ENCODE measurements around the gene HAPLN2.
"Not testable (repeated sequence)": the region's sequence is repeated elsewhere in the genome, so short reads cannot be mapped to it uniquely, and the experiment has no call there.

Gene HAPLN2

DNA sequence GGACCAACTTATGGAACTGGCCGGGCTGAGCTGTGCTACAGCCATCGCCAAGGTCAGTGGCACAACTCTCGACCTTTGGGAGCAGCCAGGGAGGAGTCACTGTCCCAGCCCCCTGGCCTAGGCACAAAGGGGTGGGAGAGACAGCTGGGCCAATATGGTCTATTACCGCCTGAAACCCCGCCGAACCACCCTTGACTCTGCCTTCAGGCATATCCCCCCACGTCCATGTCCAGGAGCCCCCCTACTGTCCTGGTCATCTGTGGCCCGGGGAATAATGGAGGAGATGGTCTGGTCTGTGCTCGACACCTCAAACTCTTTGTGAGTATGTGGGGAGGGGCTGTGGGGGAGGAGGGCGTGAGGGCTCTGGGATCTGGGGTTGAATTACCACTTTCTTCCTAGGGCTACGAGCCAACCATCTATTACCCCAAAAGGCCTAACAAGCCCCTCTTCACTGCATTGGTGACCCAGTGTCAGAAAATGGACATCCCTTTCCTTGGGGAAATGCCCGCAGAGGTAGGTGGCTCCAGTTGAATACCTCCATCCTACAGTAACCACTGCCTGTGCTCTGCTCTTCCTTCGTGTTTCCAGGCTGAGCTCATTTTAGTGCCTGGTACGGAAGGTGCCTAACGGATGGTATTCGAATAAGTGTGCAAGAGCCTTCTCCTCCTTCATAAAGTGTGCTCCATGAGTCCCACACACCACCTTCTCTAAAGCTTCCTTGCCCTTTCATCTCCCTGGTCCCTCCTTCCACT, 26.9 kb upstream of the HAPLN2 start:
- DNase-seq = no peak

DNA sequence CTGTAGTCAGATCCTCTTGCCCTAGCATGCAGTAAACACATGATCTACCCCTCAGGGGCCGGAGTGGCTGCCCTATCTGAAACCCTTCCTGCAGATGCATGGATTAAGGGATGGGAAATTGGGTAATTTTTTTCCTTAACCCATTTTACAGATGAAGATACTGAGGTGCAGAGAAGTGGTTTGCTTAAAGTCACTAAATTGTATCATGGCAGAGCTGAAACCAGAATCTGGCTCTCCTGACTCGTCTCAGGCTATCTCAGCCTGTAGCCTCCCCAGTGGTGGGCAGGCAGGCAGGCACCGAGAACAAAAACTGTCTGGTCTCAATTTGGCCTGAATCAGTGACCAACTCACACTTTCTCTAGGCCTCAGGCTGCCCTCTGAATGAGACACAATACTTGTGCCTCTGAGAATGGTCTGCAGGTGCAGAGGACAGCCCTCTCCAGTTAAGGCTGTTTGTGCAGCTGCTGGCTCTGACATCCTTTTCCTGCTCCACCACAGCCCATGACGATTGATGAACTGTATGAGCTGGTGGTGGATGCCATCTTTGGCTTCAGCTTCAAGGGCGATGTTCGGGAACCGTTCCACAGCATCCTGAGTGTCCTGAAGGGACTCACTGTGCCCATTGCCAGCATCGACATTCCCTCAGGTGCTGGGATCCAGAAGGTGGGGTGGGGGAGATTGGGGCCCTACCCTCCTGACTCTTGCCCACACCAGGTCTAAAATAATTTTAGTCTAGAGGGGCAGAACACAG, 26.1 kb upstream of the HAPLN2 start:
- no peak for DNase-seq

DNA sequence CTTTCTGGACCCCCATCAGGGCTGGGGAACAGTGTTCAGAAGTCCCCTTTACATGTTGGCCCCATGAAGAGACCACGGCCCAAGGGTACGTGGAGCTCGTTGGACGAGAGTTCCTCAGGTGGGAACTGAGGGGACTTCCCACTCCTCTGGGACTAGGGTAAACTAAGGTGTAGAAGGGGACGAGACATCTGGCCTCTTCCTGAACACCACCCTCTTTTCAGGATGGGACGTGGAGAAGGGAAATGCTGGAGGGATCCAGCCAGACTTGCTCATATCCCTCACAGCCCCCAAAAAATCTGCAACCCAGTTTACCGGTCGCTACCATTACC, 25.6 kb upstream of the HAPLN2 start:
- DNase-seq = no peak

DNA sequence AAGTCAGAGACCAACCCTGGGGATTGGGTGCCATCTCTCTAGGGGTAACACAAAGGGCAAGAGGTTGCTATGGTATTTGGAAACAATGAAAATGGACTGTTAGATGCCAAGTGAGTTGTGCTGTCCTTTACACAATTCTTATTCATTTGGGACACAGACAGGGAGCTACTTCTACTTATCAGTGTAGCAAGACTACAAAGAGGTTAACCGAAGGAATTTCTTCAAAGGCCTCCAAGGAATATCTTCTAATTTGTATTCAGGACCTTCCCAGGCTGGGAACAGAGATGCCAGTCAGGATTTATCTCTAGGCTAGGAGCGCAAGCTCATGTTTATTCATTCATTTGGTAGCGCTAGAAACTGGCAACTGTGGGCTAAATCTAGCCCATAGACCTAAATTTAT, 25.0 kb upstream of the HAPLN2 start:
- no peak for DNase-seq

DNA sequence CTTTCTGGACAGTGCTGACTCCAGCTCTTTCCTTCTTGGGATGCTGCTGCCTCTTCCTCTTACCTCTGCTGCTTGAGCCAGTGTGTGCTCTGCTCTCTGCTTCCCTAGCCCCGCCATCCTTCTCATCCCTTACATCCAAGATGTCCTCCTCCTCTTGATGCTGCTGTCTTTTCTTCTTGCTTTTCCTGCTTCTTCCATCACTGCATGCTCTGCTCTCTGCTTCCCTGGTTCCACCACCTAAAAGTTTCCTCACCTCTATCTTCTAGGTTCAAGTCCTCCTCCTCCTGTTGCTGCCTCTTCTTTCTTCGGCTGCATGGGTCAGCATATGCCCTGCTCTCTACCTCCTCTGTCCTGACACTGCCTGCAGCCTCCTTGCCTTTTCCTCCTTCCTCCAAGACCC, 24.2 kb upstream of the HAPLN2 start:
- DNase-seq = no peak

DNA sequence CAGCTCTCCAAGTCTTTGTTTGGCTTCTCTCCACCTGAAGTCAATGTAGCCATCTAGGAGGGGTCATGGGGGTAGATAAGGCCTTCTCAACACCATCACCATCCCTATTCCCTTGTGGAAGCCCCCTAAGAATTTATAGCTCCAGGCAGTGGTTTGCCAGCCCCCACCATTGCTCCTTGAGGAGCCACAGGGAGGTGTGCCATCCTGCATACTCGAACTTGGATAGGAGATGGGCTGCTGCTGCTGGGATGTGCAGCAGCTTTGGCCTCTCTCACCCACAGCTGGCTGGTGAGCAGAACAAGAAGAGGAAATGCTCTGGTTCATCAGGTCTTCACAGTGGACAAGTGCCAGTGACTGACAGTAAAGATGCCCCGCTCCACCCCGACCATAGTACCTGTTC, 22.8 kb upstream of the HAPLN2 start:
- DNase-seq = no peak

DNA sequence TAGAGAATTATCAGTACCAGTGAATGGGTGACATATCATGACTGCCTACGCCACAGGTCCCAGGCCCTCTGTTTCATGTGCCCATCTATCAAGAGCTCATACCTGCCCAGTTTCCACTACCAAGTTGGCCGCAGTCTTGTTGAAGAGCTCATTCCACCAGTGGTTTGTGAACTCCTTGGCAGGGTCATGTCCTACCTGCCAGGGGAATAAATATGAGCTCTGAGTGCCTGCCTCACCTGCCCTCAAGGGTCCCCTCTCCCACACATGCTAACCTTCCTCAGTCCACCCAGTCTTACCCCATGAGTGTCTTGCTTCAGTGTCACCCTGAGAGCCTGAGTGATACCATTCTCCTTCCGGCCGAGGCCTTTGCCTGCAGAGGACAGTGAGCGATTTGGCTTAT, 21.1 kb upstream of the HAPLN2 start:
- no peak for DNase-seq

DNA sequence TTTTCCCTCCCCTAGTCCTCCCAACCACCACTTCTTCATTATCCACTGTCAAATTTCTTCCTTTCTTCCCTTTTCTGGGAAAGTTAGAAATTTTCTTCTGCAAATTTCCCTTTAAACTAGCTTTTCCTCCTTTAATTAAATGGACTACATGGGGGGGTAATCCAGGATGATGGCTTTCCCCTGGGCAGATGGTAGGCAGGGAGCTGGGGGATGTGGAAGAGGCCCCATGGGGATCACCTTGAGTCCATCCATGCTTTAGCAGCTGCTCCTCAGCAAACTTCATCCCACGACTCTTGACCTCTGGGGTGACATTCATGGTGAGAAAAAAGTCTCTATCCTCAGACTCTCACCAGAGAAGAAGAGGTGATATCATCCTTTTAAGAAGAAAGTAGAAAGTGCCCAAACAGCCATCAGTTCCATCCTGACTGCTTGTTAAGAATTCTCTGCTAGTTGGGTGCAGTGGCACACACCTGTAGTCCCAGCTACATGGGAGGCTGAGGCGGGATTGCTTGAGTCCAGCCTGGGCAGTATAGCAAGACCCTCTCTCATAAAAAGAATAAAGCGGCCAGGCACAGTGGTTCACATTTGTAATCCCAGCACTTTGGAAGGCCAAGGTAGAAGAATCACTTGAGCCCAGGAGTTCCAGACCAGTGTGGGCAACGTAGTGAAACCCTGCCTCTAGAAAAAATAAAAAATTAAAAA, 20.3 kb upstream of the HAPLN2 start:
- DNase-seq = no peak

DNA sequence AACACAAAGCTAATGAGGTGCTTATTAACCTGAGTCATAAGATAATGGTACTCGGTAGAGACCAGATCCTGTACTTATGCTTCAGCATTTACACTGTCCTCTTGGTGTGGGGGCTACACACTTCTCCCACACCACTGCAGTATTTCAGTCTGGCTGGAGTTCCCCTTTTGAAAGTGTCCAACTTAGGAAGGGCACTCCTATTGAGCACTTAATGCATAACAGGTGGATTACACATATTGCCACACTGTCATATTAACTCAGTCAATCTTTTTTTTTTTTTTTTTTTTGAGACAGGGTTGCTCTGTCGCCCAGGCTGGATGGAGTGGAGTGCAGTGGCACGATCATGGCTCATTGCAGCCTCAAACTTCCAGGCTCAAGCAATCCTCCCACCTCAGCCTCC, 19.4 kb upstream of the HAPLN2 start:
- DNase-seq = peak; percentile 52

DNA sequence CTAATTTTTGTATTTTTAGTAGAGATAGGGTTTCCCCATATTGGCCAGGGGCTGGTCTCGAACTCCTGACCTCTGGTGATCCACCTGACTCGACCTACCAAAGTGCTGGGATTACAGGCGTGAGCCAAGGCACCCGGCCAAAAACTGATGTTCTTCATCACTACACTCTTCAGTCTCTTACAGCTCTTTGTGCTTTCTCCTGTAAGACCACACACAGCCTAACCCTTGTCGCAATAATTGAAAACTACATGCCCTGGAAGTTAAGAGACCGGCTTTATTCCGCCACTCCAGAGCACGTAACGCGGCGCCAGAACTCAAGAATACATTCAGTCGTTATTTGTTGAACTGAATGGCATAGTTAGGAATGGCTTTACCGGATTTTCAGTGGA, 18.5 kb upstream of the HAPLN2 start:
- DNase-seq = no peak

DNA sequence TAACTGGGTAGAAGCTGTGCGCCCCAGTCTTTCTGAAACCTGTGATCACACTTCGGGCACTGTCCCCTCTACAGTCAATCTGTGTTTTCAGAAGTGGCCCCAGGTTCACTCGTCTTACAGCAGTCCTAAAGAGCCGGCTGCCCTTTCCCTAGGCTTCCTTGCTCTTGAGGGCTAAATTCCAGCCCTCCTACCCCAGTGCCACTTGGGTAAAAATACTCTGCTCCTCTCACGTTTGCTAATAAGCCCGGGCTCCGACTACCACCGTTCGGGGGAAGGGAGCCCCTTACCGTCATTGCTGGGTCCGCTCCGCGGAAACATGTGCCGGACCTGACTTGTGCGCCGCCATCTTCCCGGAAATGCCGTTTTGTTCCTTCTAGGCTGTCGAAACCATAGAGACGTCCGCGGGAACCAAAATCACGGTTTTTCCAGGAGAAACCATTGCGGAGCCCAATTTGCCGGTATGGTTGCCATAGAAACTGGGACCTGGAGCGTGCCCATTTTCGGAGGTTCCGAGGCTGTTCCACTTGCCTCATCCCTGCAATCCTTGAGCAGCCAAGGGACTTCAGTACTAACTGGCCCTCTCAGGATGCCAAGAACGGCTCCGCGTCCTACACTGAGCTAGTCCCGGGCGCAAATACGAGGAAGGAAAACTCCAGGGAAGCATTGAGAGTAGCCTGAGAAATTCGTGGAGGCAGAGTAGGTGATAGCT, 17.9 kb upstream of the HAPLN2 start, which contains the start of gene GPATCH4:
Gene GPATCH4 (minus strand): TSS at position 358 of the 709 bp plus-strand sequence.
- peak; percentile 87 for DNase-seq

DNA sequence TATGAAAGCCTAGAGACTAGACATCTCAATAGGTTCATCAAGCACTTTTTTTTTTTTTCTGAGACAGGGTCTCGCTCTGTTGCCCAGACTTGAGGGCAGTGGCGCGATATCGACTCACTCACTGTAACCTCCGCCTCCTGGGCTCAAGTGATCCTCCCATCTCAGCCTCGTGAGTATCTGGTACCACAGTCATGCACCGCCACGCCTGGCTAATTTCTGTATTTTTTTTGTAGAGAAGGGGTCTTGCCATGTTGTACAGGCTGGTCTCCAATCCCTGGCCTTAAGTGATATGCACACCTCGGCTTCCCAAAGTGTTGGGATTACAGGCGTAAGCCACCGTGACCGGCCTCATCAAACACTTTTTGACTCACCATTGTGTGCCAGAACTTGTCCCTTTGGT, 17.3 kb upstream of the HAPLN2 start:
- DNase-seq = no peak

DNA sequence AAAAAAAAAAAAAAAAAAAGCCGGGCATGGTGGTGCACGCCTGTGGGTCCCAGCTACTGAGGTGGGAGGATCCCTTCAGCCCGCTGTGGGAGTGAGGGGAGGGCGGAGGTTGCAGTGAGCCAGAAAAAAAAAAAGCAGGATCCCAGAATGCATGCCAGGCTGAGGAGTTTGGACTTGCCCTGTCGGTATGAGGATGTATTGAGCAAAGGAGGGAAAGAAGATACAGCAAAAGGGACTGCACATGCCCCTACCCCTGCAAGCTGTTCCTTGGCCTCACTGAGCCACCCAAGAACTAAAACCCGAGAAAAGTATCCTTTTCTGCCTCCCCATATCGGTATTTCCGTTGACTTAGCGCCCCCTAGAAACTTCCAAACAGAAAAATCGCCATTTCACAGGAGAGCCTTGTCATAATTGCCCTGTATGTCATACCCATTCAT, 16.6 kb upstream of the HAPLN2 start:
- DNase-seq = peak; percentile 45

DNA sequence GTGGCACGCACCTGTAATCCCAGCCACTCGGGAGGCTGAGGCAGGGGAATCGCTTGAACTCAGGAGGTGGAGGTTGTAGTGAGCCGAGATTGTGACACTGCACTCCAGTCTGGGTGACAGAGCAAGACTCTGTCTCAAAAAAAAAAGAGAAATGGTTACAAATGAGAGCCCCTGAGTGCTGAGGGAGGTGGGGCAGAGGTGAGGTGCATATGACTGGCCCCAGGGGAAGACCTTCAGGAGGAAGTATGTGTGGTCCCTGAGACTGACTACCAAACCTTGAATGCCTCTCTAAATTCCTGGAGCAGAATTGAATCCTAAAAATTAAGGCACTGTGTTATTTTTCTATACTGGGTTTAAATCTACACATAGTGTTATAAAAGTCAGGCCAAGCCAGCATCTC, 11.9 kb upstream of the HAPLN2 start:
- not testable (repeated sequence) for DNase-seq

DNA sequence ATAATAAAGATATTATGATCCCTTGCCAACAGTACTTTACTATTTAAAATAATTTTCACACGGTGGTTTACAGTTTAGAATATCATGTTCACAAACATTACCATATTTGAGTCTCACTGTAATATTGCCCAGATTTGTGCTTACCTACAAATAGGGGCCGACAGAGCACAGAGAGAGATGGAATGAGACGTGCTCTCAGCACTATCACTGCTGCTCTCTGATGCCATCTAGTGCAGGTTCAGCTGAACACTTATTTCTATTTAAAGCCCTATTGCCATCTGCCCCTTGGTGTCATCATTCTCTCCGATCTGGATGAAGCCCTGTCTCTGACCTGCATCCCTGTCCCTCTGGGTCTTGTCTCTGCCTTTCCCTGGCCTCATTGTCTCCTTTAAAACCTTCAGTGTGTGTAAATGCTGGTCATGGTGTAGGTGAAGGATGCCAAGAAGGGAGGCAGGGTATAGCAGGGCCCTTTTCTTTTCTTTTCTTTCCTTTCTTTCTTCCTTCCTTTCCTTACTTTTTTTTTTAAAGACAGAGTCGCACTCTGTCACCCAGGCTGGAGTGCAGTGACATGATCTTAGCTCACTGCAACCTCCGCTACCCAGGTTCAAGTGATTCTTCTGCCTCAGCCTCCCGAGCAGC, 11.1 kb upstream of the HAPLN2 start:
- DNase-seq = peak; percentile 84

DNA sequence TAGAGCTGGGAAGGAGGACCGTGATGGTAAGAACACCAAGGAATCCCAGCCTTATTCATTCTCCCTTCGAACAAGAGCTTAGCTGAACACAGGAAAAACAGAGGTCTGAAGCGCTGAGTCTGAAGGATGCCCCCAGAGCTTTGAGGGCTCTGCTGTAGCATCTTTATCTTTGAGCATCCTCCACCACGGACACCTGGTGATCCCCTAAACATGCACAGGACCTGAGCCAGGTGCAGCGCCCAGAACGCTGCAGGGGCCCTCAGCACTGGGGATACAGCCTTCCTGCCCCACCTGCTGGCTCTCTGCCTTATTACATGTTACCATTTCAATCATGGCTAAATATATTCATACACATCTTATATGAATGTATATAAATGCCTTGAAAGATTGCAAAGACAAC, 10.2 kb upstream of the HAPLN2 start:
- peak; percentile 69 for DNase-seq

DNA sequence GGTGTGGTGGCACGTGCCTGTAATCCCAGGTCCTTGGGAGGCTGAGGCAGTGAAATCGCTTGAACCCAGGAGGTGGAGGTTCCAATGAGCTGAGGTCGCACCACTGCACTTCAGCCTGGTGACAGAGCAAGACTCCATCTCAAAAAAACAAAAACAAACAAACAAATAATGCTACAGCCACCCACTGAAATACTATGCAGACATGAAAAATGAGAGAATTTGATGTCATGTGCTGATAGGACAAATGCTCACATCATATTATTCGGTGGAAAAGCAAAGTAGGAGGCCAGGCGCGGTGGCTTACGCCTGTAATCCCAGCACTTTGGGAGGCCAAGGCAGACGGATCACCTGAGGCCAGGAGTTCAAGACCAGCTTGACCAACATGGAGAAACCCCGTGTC, 9.1 kb upstream of the HAPLN2 start:
- DNase-seq = not testable (repeated sequence)

DNA sequence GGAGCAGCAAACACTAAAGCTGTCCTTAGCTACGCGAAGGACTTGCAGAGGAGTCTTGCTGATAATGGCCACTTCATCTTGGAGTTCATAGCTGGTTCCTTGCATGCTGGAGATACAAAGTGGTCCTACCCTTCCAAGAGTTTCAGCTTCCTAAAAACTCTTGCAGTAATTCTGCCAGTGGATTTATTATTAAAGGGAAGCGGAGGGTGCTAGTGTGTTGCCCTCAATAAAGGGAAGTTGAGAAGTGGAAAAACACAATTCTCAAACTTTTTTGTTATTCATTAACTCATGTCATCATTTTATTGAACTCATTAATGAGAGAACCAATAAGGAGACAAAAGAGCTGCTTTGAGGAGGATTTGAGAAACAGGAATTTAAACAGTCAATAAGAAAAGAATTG, 6.5 kb upstream of the HAPLN2 start:
- no peak for DNase-seq

DNA sequence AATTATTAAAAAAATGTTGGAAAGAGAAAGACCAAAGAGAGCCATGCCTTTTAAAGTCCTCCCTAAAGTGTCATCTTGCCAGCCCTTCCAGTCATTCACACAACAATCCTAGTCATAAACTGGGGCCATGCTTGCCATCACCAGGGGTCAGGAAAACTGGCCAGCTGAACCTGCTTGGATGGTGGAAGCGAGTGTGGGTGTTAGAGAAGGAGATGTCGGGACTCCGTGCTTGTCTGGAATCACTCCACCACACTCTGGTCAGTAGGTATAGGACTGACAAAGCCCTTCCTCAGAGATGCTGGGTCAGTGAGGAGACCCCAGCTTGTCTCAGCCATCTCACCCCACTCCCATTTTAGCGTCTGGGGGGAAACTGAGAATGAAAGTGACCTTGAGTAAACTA, 3.3 kb upstream of the HAPLN2 start:
- DNase-seq = no peak

DNA sequence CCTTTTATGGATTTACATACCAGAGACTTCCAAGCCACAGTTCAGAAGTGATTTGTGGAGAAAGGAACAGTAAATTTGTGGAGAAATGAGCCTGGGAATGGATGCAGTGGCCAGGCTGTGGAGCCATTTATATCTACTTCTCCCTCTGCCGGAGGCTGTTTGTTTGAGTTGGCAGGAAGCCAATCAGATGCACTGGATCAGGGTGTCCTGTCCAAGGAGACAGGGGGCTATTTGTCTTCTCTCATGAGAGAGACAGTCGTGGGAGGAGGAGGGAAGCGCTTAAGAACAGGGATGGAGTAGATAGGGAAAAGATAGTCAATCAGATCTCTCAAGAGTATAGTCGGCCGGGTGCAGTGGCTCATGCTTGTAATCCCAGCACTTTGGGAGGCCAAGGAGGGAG, 2.8 kb upstream of the HAPLN2 start:
- DNase-seq = no peak

DNA sequence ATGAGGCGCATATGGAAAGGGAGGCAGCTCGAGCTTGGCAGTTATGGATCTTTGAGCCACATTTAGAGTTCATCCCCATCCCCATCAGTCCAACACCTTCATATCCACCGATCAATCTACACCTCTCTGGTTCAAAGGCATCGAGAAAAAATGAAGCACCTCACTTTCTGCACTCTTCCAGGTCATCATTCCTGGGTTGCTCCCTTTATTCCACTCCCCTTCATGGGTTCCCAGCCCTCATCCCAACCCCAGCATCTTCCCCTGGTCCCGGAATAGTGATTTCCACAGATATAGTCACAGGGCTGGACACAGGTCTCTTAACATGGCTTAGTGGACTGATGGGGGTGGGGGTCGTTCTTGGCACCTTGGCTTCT, 354 bp downstream of the HAPLN2 start:
- DNase-seq = no peak

DNA sequence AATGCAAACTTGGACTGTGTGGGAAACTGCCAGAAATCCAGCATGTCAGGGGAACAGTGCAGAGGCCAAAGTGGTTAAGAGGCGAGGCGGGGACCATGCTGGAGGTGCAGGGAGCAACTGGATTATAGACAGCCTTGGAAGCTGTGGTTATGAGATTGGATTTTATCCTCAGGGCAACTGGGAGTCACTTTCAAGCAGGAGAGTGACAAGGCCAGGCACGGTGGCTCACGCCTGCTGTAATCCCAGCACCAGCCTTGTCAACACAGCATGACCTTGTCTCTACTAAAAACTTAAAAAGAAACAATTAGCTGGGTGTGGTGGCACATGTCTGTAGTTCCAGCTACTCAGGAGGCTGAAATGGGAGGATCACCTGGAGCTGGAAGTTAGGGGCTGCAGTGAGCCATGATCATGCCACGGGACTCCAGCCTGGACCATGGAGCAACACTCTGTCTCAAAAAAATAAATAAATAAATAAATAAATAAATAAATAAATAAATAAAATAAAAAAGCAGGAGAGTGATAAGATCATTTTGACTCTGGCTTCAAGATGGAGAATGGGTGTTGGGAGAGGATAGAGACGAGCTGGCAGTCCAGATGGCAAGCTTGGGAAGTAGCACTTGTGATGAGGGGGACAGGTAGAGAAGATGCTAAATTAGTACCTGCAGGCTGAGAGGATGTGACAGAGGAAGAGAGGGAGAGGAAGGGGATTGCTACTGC, 3.5 kb downstream of the HAPLN2 start:
- DNase-seq = no peak
